WTC11 (cell line): Measurements from ENCODE around the gene RFC4.

Source experiments
- AFF4 ChIP-seq: sonication (generic); formaldehyde crosslinking; IDR thresholded peaks from 2 replicates; pipeline ENCODE4 v1.8.1; 2023; ENCODE audit warnings: mild to moderate bottlenecking, missing genetic modification reagents, borderline replicate concordance
- ATF3 ChIP-seq: sonication (generic); formaldehyde crosslinking; conservative IDR thresholded peaks from 2 replicates; pipeline ENCODE4 v1.8.1; 2022; ENCODE audit warnings: mild to moderate bottlenecking, missing genetic modification reagents
- CBFB ChIP-seq: sonication (generic); formaldehyde crosslinking; IDR thresholded peaks from 2 replicates; pipeline ENCODE4 v1.8.1; 2022; ENCODE audit warnings: mild to moderate bottlenecking, low read depth, missing genetic modification reagents
- CREM ChIP-seq: sonication (generic); formaldehyde crosslinking; IDR thresholded peaks from 2 replicates; pipeline ENCODE4 v1.8.1; 2022; ENCODE audit warnings: mild to moderate bottlenecking, missing genetic modification reagents, moderate library complexity
- CTCF ChIP-seq: fragments of 200-600 bp; IDR thresholded peaks from 2 replicates; pipeline ENCODE4 v1.8.0; 2022; ENCODE audit warnings: antibody characterized with exemption
- ESRRA ChIP-seq: sonication (generic); formaldehyde crosslinking; IDR thresholded peaks from 2 replicates; pipeline ENCODE4 v1.8.1; 2022; ENCODE audit warnings: mild to moderate bottlenecking, missing genetic modification reagents, borderline replicate concordance
- ETV6 ChIP-seq: sonication (generic); formaldehyde crosslinking; IDR thresholded peaks from 2 replicates; pipeline ENCODE4 v1.8.1; 2022; ENCODE audit warnings: mild to moderate bottlenecking, missing genetic modification reagents
- FOXP1 ChIP-seq: sonication (generic); formaldehyde crosslinking; IDR thresholded peaks from 2 replicates; pipeline ENCODE4 v1.8.0; 2022; ENCODE audit warnings: missing genetic modification reagents, mild to moderate bottlenecking, moderate library complexity, borderline replicate concordance
- MAX ChIP-seq: sonication (generic); formaldehyde crosslinking; IDR thresholded peaks from 2 replicates; pipeline ENCODE4 v1.8.0; 2022; ENCODE audit warnings: mild to moderate bottlenecking, missing genetic modification reagents
- USF2 ChIP-seq: sonication (generic); formaldehyde crosslinking; IDR thresholded peaks from 2 replicates; pipeline ENCODE4 v1.8.1; 2023; ENCODE audit warnings: mild to moderate bottlenecking, missing genetic modification reagents, moderate library complexity
- ZNF138 ChIP-seq: sonication (generic); formaldehyde crosslinking; conservative IDR thresholded peaks from 2 replicates; pipeline ENCODE4 v1.8.1; 2022; ENCODE audit warnings: mild to moderate bottlenecking, moderate library complexity, missing genetic modification reagents
- ZNF281 ChIP-seq: sonication (generic); formaldehyde crosslinking; IDR thresholded peaks from 2 replicates; pipeline ENCODE4 v1.8.0; 2023; ENCODE audit warnings: mild to moderate bottlenecking, missing genetic modification reagents

- TF ChIP-seq ETV6 (CRISPR knock-in tag), result no peak
- no peak for TF ChIP-seq ZNF281 (CRISPR knock-in tag)
- TF ChIP-seq CTCF, result no peak
- no peak for TF ChIP-seq MAX (CRISPR knock-in tag)
- no peak for TF ChIP-seq CREM (CRISPR knock-in tag)
- TF ChIP-seq ZNF138 (CRISPR knock-in tag), result no peak
- no peak for TF ChIP-seq FOXP1
- no peak for TF ChIP-seq CBFB (CRISPR knock-in tag)
- TF ChIP-seq ATF3 (CRISPR knock-in tag), result no peak
- no peak for TF ChIP-seq AFF4
- no peak for TF ChIP-seq USF2 (CRISPR knock-in tag)
- TF ChIP-seq ESRRA (CRISPR knock-in tag), result no peak
These were observed 18.4 kb downstream of the RFC4 start for GRCh38 chr3:186787642-186788481.
